ENCODE data around the gene DHCR7.

The DHCR7 gene

DNA sequence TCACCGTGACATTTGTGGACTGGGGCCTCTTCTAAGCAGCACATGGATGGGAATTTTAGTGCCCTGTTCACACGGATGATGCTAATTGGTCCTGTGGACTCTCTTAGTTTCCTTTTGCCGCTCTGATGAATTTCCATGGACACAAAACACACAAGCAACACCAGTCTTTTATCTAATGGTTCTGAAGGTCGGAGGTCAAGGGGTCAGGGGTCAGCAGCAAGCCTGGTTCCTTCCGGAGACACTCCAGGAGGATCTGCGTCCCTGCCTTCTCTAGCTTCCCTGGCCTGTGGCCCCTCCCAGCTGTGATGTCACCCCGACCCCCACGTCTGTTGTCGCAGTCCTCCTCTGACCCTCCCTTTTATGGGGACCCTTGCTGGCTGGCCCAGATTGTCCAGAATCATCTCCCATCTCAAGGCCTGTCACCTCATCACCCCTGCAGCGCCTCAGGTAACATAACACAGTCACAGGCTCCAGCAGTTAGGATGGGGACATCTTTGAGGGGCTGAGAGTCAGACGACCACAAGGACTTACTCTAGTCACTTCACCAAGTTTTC lies 11.7 kb upstream of the DHCR7 start:
- H3K9me2 ChIP-seq (replicated peaks; ENCODE audit: low read depth, low read length), result no peaks in the 10 kb centered on the region
- H3K79me2 ChIP-seq (ENCODE audit: insufficient read depth, low read length), result peaks cover 28% of the 10 kb centered on the region; the same call in 1 of the 2 replicates
- H3K27me3 ChIP-seq (ENCODE audit: insufficient read depth, low read length, poor library complexity, severe bottlenecking), result no peaks in the 10 kb centered on the region
- H2AFZ ChIP-seq (ENCODE audit: low read length), result no peak overlapping the region
- no peaks in the 10 kb centered on the region for H3F3A ChIP-seq (ENCODE audit: low read depth)
- no peak overlapping the region for H3K9ac ChIP-seq (ENCODE audit: low read depth, low read length, poor library complexity, severe bottlenecking)
- H3K4me2 ChIP-seq (ENCODE audit: low read depth, low read length, poor library complexity, severe bottlenecking), result no peak overlapping the region
- TF ChIP-seq EZH2phosphoT487 (IDR thresholded peaks at IDR 0.05; ENCODE audit: borderline replicate concordance), result no peak
- TF ChIP-seq, protein P1, sequence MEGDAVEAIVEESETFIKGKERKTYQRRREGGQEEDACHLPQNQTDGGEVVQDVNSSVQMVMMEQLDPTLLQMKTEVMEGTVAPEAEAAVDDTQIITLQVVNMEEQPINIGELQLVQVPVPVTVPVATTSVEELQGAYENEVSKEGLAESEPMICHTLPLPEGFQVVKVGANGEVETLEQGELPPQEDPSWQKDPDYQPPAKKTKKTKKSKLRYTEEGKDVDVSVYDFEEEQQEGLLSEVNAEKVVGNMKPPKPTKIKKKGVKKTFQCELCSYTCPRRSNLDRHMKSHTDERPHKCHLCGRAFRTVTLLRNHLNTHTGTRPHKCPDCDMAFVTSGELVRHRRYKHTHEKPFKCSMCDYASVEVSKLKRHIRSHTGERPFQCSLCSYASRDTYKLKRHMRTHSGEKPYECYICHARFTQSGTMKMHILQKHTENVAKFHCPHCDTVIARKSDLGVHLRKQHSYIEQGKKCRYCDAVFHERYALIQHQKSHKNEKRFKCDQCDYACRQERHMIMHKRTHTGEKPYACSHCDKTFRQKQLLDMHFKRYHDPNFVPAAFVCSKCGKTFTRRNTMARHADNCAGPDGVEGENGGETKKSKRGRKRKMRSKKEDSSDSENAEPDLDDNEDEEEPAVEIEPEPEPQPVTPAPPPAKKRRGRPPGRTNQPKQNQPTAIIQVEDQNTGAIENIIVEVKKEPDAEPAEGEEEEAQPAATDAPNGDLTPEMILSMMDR (conservative IDR thresholded peaks at IDR 0.05; ENCODE audit: low read length), result no peak
- H3K4me3 ChIP-seq (ENCODE audit: low read length, poor library complexity, severe bottlenecking), result no peak overlapping the region
- peaks cover 3% of the 10 kb centered on the region for H4K20me1 ChIP-seq (ENCODE audit: insufficient read depth, low read length, poor library complexity, severe bottlenecking)
- peaks cover 59% of the 10 kb centered on the region; the same call in 1 of the 2 replicates for H3K36me3 ChIP-seq (ENCODE audit: insufficient read depth, low read length)
- no peaks in the 10 kb centered on the region for H3K9me3 ChIP-seq (ENCODE audit: insufficient read depth, low read depth, low read length)
- H3K4me1 ChIP-seq (ENCODE audit: insufficient read depth, low read length, poor library complexity, severe bottlenecking), result peaks cover 8% of the 10 kb centered on the region

DNA sequence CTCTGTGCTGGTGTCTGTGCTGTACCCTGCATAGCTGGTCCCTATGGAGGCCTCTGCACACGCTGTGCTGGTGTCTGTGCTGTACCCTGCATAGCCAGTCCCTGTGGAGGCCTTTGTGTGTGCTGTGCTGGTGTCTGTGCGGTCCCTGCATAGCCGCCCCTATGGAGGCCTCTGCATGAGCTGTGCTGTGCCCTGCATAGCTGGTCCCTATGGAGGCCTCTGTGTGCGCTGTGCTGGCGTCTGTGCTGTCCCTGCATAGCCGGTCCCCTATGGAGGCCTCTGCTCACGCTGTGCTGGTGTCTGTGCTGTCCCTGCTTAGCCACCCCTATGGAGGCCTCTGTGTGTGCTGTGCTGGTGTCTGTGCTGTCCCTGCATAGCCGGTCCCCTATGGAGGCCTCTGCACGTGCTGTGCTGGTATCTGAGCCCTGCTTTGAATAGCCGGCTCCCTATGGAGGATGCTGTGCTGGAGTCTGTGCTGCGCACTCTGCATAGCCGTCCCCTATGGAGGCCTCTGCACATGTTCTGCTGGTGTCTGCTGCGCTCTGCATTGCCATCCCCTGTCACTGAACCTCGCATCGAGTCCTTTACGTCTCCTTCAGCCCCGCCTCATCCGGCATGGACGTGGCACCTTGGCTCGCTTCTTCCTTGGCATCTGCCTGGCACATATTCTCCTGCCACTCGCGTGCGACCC lies 11.0 kb upstream of the DHCR7 start:
- no peak overlapping the region for H2AFZ ChIP-seq (ENCODE audit: low read length)

DNA sequence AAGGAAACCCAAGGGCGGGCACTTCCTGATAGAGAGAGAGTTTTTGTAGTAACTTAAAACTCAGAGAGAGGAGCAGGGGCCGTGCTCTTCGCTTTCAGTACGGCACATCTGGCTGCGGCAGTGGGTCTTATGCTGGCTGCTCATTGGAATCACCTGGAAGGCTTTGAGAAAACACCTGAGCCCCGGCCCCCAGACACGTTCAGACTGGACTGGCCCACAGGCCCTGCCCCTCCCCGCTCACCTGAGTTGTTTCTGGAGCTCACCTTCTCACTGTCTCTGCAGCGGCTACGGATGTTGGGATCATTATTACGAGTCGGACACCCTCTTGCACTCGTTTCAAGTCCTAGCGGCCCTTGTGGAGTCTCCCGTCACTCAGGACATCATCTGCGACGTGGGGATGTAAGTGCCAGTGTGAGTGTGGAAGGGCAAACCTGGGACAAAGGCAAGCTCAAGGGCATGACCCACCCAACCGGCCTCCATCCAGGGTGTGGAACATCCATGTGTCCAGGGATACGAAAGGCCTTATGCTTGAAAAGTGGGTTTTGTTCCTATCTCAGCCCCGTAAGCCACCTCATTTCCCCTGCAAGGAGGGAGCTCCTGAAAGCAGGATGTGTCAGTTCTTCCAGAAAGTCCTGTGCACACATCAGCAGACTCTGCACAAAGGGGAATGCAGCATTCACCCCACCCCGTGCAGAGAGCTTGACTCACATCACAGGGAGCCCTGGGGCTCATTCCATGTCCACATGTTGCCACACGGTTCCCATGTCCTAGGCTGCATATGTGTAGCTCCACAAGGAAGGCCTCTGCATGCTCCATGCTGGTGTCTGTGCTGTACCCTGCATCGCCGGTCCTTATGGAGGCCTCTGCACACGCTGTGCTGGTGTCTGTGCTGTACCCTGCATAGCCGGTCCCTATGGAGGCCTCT lies 10.2 kb upstream of the DHCR7 start:
- H3K9me3 ChIP-seq (ENCODE audit: insufficient read depth, low read depth, low read length), result no peaks in the 10 kb centered on the region
- no peaks in the 10 kb centered on the region for H3K27me3 ChIP-seq (ENCODE audit: insufficient read depth, low read length, poor library complexity, severe bottlenecking)
- H3K36me3 ChIP-seq (ENCODE audit: insufficient read depth, low read length), result peaks cover 54% of the 10 kb centered on the region; the same call in 1 of the 2 replicates
- H3K4me2 ChIP-seq (ENCODE audit: low read depth, low read length, poor library complexity, severe bottlenecking), result no peak overlapping the region
- H4K20me1 ChIP-seq (ENCODE audit: insufficient read depth, low read length, poor library complexity, severe bottlenecking), result peaks cover 9% of the 10 kb centered on the region
- no peak overlapping the region for H2AFZ ChIP-seq (ENCODE audit: low read length)
- TF ChIP-seq, protein P1 (conservative IDR thresholded peaks at IDR 0.05; ENCODE audit: low read length), result no peak
- no peak for TF ChIP-seq EZH2phosphoT487 (IDR thresholded peaks at IDR 0.05; ENCODE audit: borderline replicate concordance)
- peaks cover 19% of the 10 kb centered on the region for H3K4me1 ChIP-seq (ENCODE audit: insufficient read depth, low read length, poor library complexity, severe bottlenecking)
- no peaks in the 10 kb centered on the region for H3K9me2 ChIP-seq (replicated peaks; ENCODE audit: low read depth, low read length)
- H3K4me3 ChIP-seq (ENCODE audit: low read length, poor library complexity, severe bottlenecking), result no peak overlapping the region
- no peak overlapping the region for H3K9ac ChIP-seq (ENCODE audit: low read depth, low read length, poor library complexity, severe bottlenecking)
- no peaks in the 10 kb centered on the region for H3F3A ChIP-seq (ENCODE audit: low read depth)
- peaks cover 42% of the 10 kb centered on the region for H3K79me2 ChIP-seq (ENCODE audit: insufficient read depth, low read length)

More for the DNA sequence above, 11.0 kb upstream of the DHCR7 start:
- H3K9me2 ChIP-seq (replicated peaks; ENCODE audit: low read depth, low read length), result no peaks in the 10 kb centered on the region
- H3K36me3 ChIP-seq (ENCODE audit: insufficient read depth, low read length), result peaks cover 58% of the 10 kb centered on the region; the same call in 1 of the 2 replicates
- H3K79me2 ChIP-seq (ENCODE audit: insufficient read depth, low read length), result peaks cover 34% of the 10 kb centered on the region
- H3K4me3 ChIP-seq (ENCODE audit: low read length, poor library complexity, severe bottlenecking), result no peak overlapping the region
- H3K27me3 ChIP-seq (ENCODE audit: insufficient read depth, low read length, poor library complexity, severe bottlenecking), result no peaks in the 10 kb centered on the region
- TF ChIP-seq, protein P1 (conservative IDR thresholded peaks at IDR 0.05; ENCODE audit: low read length), result no peak
- TF ChIP-seq EZH2phosphoT487 (IDR thresholded peaks at IDR 0.05; ENCODE audit: borderline replicate concordance), result no peak
- no peak overlapping the region for H3K9ac ChIP-seq (ENCODE audit: low read depth, low read length, poor library complexity, severe bottlenecking)
- no peaks in the 10 kb centered on the region for H3K9me3 ChIP-seq (ENCODE audit: insufficient read depth, low read depth, low read length)
- H4K20me1 ChIP-seq (ENCODE audit: insufficient read depth, low read length, poor library complexity, severe bottlenecking), result peaks cover 9% of the 10 kb centered on the region
- no peak overlapping the region for H3K4me2 ChIP-seq (ENCODE audit: low read depth, low read length, poor library complexity, severe bottlenecking)
- H3K4me1 ChIP-seq (ENCODE audit: insufficient read depth, low read length, poor library complexity, severe bottlenecking), result peaks cover 14% of the 10 kb centered on the region
- H3F3A ChIP-seq (ENCODE audit: low read depth), result no peaks in the 10 kb centered on the region

Data from Loucy (cell line).